Erythroblast (primary cell): ENCODE data around the gene AOAH.

Experiments used
- GATA1 ChIP-seq: IDR thresholded peaks from 2 replicates; pipeline ENCODE4 v1.6.1; 2011; ENCODE audit warnings: low read depth, mild to moderate bottlenecking, control low read depth, low read length, moderate library complexity
- POLR2A ChIP-seq: IDR thresholded peaks from 2 replicates; pipeline ENCODE4 v1.6.1; 2011; ENCODE audit warnings: mild to moderate bottlenecking, low read length

DNA sequence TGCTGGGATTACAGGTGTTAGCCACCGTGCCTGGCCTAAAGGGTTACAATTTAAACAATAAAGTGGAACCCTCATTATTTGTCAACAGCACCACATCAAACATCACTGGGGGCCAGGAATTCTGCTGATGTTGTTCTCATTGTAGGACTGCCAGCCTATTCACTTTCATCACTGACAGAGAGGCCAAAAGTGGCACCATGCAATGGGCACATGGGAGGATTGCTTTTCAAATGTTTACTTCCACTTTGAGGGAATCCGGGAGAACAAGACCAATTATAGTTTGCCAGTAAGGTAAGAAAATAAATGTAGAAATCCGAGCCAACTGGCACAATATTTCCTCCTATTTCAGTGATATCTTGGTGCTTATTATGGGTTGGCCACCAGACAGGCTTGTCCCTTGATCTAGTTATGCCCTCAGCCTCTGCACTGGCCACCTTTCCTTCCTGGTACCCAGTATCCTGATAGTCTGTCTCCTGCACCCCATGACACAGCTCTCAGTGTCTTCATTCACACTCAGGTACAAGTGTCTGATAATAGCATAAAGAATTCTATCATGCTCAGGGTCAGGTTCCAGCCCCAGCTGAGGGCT is 252.1 kb downstream of the AOAH start:
- no peak for TF ChIP-seq POLR2A
- TF ChIP-seq GATA1, result no peak
